Measurements from ENCODE around the gene PPARD. TPM values are rescaled to one million over a fixed set of nuclear protein-coding genes. Genes with fewer than 3 reads are reported as not detected.

PPARD gene
- total RNA-seq, 1 donor from 2014 or later = 21.9 TPM

- H3K27me3 Mint-ChIP-seq = no peaks in the 10 kb centered on the region
- H3K4me1 Mint-ChIP-seq (ENCODE audit: unreplicated experiment) = peaks cover 12% of the 10 kb centered on the region
- H3K27ac Mint-ChIP-seq = no peak overlapping the region
These were observed 69.7 kb downstream of the PPARD start for GRCh38 chr6:35412102-35412501.

GRCh38 chr6:35413911-35414310 is 71.6 kb downstream of the PPARD start:
- TF ChIP-seq, protein P1, sequence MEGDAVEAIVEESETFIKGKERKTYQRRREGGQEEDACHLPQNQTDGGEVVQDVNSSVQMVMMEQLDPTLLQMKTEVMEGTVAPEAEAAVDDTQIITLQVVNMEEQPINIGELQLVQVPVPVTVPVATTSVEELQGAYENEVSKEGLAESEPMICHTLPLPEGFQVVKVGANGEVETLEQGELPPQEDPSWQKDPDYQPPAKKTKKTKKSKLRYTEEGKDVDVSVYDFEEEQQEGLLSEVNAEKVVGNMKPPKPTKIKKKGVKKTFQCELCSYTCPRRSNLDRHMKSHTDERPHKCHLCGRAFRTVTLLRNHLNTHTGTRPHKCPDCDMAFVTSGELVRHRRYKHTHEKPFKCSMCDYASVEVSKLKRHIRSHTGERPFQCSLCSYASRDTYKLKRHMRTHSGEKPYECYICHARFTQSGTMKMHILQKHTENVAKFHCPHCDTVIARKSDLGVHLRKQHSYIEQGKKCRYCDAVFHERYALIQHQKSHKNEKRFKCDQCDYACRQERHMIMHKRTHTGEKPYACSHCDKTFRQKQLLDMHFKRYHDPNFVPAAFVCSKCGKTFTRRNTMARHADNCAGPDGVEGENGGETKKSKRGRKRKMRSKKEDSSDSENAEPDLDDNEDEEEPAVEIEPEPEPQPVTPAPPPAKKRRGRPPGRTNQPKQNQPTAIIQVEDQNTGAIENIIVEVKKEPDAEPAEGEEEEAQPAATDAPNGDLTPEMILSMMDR (conservative IDR thresholded peaks at IDR 0.05) = no peak

More at GRCh38 chr6:35412102-35412501, 69.7 kb downstream of the PPARD start:
- DNase-seq (ENCODE audit: extremely low spot score, unreplicated experiment) = no peak
- TF ChIP-seq, protein P1 (conservative IDR thresholded peaks at IDR 0.05) = no peak
- Mint-ChIP-seq H3K4me3 (no peak overlapping the region), H3K9me3 (no peaks in the 10 kb centered on the region), H3K36me3 (peaks cover 13% of the 10 kb centered on the region)

DNA sequence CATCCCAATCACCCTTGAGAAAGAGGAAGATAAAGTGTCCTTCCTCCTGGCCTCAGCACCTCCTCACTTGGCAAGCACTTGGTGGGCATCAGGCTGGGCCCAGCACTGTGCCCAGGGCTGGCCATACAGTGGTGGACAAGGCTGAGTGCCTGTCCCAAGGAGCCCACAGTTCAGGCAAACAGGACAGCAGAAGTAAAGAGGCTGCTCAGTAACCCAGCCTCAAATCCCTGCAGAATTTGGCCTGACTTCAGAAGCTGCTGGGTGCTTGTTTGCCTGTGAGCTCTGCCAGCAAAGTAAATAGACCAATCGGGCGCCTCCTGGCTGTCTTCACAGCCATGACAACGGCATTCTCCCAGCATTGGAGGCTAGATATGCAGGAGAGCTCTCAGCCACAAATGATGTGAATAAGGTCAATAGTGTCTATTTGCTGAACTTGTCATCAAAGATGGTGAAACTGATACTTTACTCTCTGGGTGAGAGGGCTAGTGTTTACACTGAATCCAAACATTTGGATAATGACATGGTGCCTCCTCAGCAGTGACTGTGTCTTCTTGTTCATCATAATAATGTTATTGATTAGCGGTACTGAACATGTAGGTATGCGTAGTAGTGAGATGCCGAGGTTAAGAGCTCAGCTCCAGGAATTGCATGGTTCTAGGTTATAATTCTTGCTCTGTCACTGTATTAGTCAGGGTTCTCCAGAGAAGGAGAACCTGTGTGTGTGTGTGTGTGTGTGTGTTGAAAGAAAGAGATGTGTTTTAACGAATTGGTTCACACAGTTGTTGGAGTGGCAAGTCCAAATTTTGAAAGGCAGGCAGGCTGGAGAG is 72.9 kb downstream of the PPARD start:
- Mint-ChIP-seq H3K4me1 (ENCODE audit: unreplicated experiment) (peaks cover 10% of the 10 kb centered on the region), H3K9me3 (no peaks in the 10 kb centered on the region), H3K36me3 (peaks cover 16% of the 10 kb centered on the region), H3K27me3 (no peaks in the 10 kb centered on the region), H3K27ac (peak overlapping the region; percentile 46), H3K4me3 (no peak overlapping the region)
- TF ChIP-seq, protein P1 (conservative IDR thresholded peaks at IDR 0.05) = peak; percentile 61
- no peak for DNase-seq (ENCODE audit: extremely low spot score, unreplicated experiment)

More at GRCh38 chr6:35413911-35414310, 71.6 kb downstream of the PPARD start:
- no peak overlapping the region for H3K27ac Mint-ChIP-seq
- peaks cover 16% of the 10 kb centered on the region for H3K36me3 Mint-ChIP-seq
- DNase-seq (ENCODE audit: extremely low spot score, unreplicated experiment) = no peak
- no peaks in the 10 kb centered on the region for H3K27me3 Mint-ChIP-seq
- no peaks in the 10 kb centered on the region for H3K9me3 Mint-ChIP-seq
- H3K4me1 Mint-ChIP-seq (ENCODE audit: unreplicated experiment) = peaks cover 10% of the 10 kb centered on the region
- H3K4me3 Mint-ChIP-seq = no peak overlapping the region

- no peak overlapping the region for H3K27ac Mint-ChIP-seq
- no peaks in the 10 kb centered on the region for H3K9me3 Mint-ChIP-seq
- DNase-seq (ENCODE audit: extremely low spot score, unreplicated experiment) = no peak
- H3K36me3 Mint-ChIP-seq = peaks cover 12% of the 10 kb centered on the region
- TF ChIP-seq, protein P1 (conservative IDR thresholded peaks at IDR 0.05) = no peak
- no peak overlapping the region for H3K4me3 Mint-ChIP-seq
- peaks cover 10% of the 10 kb centered on the region for H3K4me1 Mint-ChIP-seq (ENCODE audit: unreplicated experiment)
- no peaks in the 10 kb centered on the region for H3K27me3 Mint-ChIP-seq
These were observed 75.8 kb downstream of the PPARD start for GRCh38 chr6:35417979-35418661.

DNA sequence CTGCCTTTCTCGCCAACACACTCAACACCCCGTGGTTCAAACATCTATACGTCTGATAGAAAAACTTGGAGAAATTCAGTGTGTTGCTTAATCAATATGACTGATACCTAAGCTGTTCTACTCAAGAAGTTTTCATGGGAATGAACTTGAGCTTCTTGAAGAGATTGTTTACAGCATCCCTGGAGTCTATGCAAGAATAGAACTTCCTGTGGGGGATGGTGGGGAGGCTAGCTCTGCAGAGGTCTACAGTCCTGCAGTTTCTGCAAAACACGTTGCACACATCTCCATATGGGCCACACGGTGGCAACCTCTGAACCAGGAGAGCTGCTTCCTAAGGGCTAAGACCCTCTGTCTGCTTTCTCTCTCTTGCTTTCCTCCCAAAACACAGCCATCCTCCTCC is 77.1 kb downstream of the PPARD start:
- Mint-ChIP-seq H3K27ac (no peak overlapping the region), H3K4me1 (ENCODE audit: unreplicated experiment) (peaks cover 10% of the 10 kb centered on the region), H3K36me3 (peaks cover 12% of the 10 kb centered on the region), H3K27me3 (no peaks in the 10 kb centered on the region), H3K4me3 (no peak overlapping the region), H3K9me3 (no peaks in the 10 kb centered on the region)
- TF ChIP-seq, protein P1 (conservative IDR thresholded peaks at IDR 0.05) = peak; percentile 43
- no peak for DNase-seq (ENCODE audit: extremely low spot score, unreplicated experiment)
